GM10248 (cell line): ENCODE results near the gene URB1.
"Not testable (repeated sequence)": the region's sequence is repeated elsewhere in the genome, so short reads cannot be mapped to it uniquely, and the experiment has no call there.

Experiments
- CTCF ChIA-PET: fragments of 300-600 bp; sonication (Branson Sonifier 250); formaldehyde crosslinking; extraction: SDS; loops from one replicate; lab custom pipeline; 2021; ENCODE audit warnings: antibody characterized with exemption; lab: Yijun Ruan, JAX
- POLR2A ChIA-PET: fragments of 350-650 bp; sonication (Branson Sonifier 250); formaldehyde crosslinking; extraction: SDS; loops from one replicate; lab custom pipeline; 2020; ENCODE audit warnings: antibody characterized with exemption; lab: Yijun Ruan, JAX
- DNase-seq: peaks from one replicate; pipeline ENCODE4 v3.0.0; 2012; ENCODE audit errors: extremely low spot score
- CTCF ChIP-seq: IDR thresholded peaks from 2 replicates; pipeline ENCODE4 v1.5.1; 2012; ENCODE audit warnings: mild to moderate bottlenecking, low read depth; ENCODE audit errors: extremely low read depth, missing control alignments, control extremely low read depth

Gene URB1

DNA sequence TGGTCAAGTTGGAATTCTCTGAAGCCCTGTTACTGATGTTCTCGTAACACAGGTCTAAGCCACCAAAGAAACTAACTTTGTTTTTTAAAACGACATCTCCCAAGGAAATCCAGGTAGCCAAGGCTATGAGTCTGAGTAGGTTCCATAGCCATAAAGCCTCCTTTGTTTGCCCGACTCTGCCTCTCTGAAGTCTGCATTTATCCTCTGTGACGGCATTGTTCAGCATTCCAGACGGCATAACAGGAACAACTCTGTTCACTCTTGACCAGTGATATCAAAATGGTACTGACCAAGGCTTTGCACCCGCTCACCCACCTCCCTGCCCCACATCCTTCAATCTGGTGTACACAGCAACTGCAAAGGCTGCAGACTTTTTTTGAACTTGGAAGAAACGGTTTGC lies 14.8 kb downstream of the URB1 start:
- no peak for DNase-seq
- ChIA-PET CTCF (interaction anchor here (1.0 kb wide), 1 partner anchor 14 kb away, joined by 4 read pairs; no protein-coding TSS in a partner anchor), POLR2A (no interaction called here)
- no peak for TF ChIP-seq CTCF

DNA sequence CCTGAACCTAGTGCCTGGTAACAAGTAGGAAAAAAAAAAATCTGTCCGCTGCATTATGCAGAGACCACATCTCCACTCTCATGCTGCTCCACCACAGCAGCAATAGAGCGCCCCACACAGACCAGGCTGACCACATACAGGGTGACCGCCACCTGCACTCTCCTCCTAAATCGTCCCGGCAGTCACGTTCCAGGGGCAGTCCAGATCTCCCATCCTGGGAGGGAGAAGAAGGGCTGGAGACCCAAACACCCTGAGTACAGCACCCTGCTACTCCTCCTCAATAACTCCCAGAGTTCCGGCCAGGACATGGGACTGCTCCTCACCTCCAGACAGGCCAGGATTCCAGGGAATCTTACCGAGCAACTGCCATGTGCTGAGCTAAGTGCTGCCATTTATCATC lies 15.3 kb downstream of the URB1 start:
- no peak for DNase-seq
- CTCF ChIA-PET = interaction anchor here (1.0 kb wide), 1 partner anchor 13 kb away, joined by 4 read pairs; no protein-coding TSS in a partner anchor
- POLR2A ChIA-PET = no interaction called here
- TF ChIP-seq CTCF = no peak

- CTCF ChIA-PET = interaction anchor here (0.8 to 1.3 kb wide), 3 partner anchors 14 to 30 kb away, joined by 3 to 4 read pairs (median 4); no protein-coding TSS in a partner anchor
- DNase-seq = no peak
- TF ChIP-seq CTCF = no peak
- POLR2A ChIA-PET = no interaction called here
These were observed 20.1 kb downstream of the URB1 start for GRCh38 chr21:32372755-32373154.

- ChIA-PET CTCF (interaction anchor here (1.0 to 1.3 kb wide), 2 partner anchors 24 to 31 kb away, joined by 3 to 4 read pairs; no protein-coding TSS in a partner anchor), POLR2A (no interaction called here)
- no peak for TF ChIP-seq CTCF
- DNase-seq = no peak
These were observed 20.9 kb downstream of the URB1 start for GRCh38 chr21:32371913-32372314.

DNA sequence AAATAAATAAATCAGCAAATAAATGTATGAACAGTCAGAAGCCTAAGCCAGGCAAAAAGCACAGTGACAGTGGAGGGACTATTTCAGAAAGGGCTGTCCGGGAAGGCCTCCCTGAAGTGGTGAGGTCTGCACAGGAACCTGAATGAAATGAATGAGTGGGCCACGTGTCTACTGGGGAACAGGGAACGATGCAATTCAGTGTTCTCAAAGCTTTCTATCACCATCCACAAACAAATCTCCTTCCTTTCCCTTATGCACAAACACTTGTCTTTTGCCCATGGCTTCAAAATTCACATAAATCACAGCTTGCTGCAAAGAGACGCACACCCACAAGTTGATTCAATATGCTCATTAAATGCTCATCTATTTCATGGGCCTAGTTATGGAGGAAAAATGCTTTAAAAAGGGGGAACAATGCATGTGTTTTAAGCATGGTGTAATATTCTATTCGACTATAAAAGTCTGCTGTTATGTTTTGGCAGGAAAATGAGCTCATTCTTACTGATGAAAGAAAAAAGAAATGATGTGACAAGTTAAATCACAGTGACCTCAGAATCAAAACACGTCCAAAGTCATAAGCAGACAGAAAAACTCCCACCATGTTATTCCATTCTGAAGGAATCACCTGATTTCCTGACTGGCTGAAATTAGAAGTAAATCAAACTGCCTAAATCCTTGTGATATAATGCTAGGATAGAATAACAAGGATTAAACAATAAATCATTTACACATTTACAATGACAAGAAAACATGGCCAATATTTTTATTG lies 21.6 kb downstream of the URB1 start:
- ChIA-PET POLR2A (interaction anchor here (0.6 kb wide), 1 partner anchor 10 kb away, joined by 3 read pairs; no protein-coding TSS in a partner anchor), CTCF (no interaction called here)
- TF ChIP-seq CTCF = no peak
- DNase-seq = no peak

- DNase-seq, CTCF ChIA-PET, POLR2A ChIA-PET: not testable (repeated sequence)
These were observed 23.9 kb downstream of the URB1 start for GRCh38 chr21:32368961-32369360.

DNA sequence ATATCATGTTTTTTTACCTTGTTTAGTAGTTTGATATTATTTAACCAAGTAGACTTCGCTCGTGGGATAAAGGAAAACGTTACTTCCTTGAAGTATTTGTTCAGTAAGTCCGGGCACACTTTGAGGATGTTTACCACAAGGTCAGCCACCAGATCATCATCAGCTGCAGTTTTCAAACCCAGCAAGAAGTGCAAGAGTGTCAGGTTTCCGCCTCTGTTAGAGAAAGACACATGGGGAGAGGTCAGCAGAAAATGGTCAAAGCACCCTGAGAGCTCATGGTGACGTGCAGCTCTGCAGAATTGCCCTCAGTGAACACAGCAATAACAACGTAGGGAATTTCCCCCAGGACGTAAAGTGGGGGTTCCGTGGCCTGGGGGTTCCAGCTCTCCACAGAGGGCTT lies 24.4 kb downstream of the URB1 start:
- CTCF ChIA-PET = interaction anchor here (1.0 kb wide), 1 partner anchor 10 kb away, joined by 4 read pairs; no protein-coding TSS in a partner anchor
- POLR2A ChIA-PET = no interaction called here
- no peak for TF ChIP-seq CTCF
- no peak for DNase-seq
